Thyroid gland (tissue), 4 donors: Measurements from ENCODE around the gene JMJD1C.

Experiments used
- CTCF ChIP-seq, 6 experiments: fragments of 200-600 bp in 3 of 6; fragments of 450-650 bp in 3 of 6; sonication (generic) in 3 of 6; IDR thresholded peaks; one replicate each; pipeline ENCODE4 v1.5.1; 2016 to 2019; ENCODE audit warnings: antibody characterized with exemption in 6 of 6, mild to moderate bottlenecking in 2 of 6, inconsistent platforms in 1 of 6, moderate library complexity in 1 of 6
- POLR2A ChIP-seq, 2 donors: fragments of 450-650 bp; IDR thresholded peaks; one replicate each; pipeline ENCODE4 v1.6.1; 2017; ENCODE audit warnings: antibody characterized with exemption in 2 of 2, mild to moderate bottlenecking in 2 of 2, moderate library complexity in 1 of 2

- TF ChIP-seq CTCF (IDR thresholded peaks at IDR 0.05), result no peak
- TF ChIP-seq POLR2A (IDR thresholded peaks at IDR 0.05), result no peak
These were observed 77.3 kb downstream of the JMJD1C start for GRCh38 chr10:63388421-63389031.
